ENCODE results near the gene PHF11.
"Not testable (repeated sequence)": the region's sequence is repeated elsewhere in the genome, so short reads cannot be mapped to it uniquely, and the experiment has no call there.

PHF11 gene

GRCh38 chr13:49550942-49551644 lies 55.3 kb downstream of the PHF11 start:
- DNase-seq: no peak

GRCh38 chr13:49553888-49554287 lies 58.1 kb downstream of the PHF11 start:
- DNase-seq: no peak

- no peak for DNase-seq
These were observed 58.6 kb downstream of the PHF11 start for GRCh38 chr13:49554387-49554786.

- no peak for DNase-seq
These were observed 63.3 kb downstream of the PHF11 start for GRCh38 chr13:49559006-49559405.

GRCh38 chr13:49560270-49561061 lies 64.7 kb downstream of the PHF11 start:
- DNase-seq: no peak

GRCh38 chr13:49561062-49561410 lies 65.3 kb downstream of the PHF11 start:
- no peak for DNase-seq

GRCh38 chr13:49563516-49563915 lies 67.8 kb downstream of the PHF11 start:
- no peak for DNase-seq

- DNase-seq: not testable (repeated sequence)
These were observed 69.7 kb downstream of the PHF11 start for GRCh38 chr13:49565461-49565860.

- no peak for DNase-seq
These were observed 70.7 kb downstream of the PHF11 start for GRCh38 chr13:49566461-49566860.

- no peak for DNase-seq
These were observed 71.7 kb downstream of the PHF11 start for GRCh38 chr13:49567491-49567890.

GRCh38 chr13:49569993-49570689 lies 74.4 kb downstream of the PHF11 start:
- no peak for DNase-seq

GRCh38 chr13:49571299-49572240 lies 75.8 kb downstream of the PHF11 start:
- DNase-seq: no peak
